ENCODE measurements around the gene EXOSC9. TPM values are rescaled to one million over a fixed set of nuclear protein-coding genes. Genes with fewer than 3 reads are reported as not detected.

EXOSC9 gene
- total RNA-seq, 1 experiment from 2014 or later, result 29.9 TPM

DNA sequence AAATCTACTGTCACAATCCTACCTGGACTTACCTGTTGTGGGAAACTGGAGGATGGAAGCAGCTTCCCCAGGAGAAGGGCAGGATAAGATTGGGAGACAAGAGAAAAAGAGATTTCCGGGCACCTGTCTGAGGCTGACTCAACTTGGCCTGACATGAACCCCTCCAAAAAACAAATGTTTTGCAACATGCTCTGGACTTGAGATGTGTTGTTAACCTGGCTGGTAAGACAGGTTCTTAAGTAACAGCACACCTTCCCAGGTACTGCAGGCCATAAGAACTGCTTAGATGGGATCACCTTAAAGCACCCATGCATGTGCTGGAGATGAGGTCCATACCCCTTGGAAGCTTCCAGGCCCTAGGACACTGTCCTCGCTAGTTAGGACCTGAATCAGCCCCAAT is 31.8 kb upstream of the EXOSC9 start:
- H3K36me3 ChIP-seq (ENCODE audit: low read depth), result no peaks in the 10 kb centered on the region
- no peaks in the 10 kb centered on the region for H3K27me3 ChIP-seq (ENCODE audit: insufficient read depth, low read depth)
- no peaks in the 10 kb centered on the region for H3F3A ChIP-seq (ENCODE audit: insufficient read depth, low read depth)
- no TSS peak for BruUV-seq (replicated peaks)
- ChIA-PET POLR2A (ENCODE audit: unreplicated experiment) (no interaction called here), CTCF (no interaction called here)
- peaks cover 22% of the 10 kb centered on the region for H3K4me1 ChIP-seq (replicated peaks; ENCODE audit: insufficient read depth)
- no peaks in the 10 kb centered on the region for H4K20me1 ChIP-seq (ENCODE audit: insufficient read depth)
- no peak overlapping the region for H3K27ac ChIP-seq
- H3K4me3 ChIP-seq, result no peak overlapping the region
- H2AFZ ChIP-seq, result no peak overlapping the region
- intact Hi-C loops (cut with micrococcal nuclease; ENCODE audit: unreplicated experiment), result no loop called here
- DNase-seq, result peak in 1 of 2 experiments; percentile 57
- peak overlapping the region; percentile 21; the same call in 1 of the 2 replicates for H3K4me2 ChIP-seq
- H3K79me2 ChIP-seq (ENCODE audit: low read depth), result no peaks in the 10 kb centered on the region
- no peaks in the 10 kb centered on the region for H3K9me2 ChIP-seq (ENCODE audit: insufficient read depth)
- no peak for TF ChIP-seq EZH2 (IDR thresholded peaks at IDR 0.05; ENCODE audit: low read depth)
- TF ChIP-seq, protein P1, sequence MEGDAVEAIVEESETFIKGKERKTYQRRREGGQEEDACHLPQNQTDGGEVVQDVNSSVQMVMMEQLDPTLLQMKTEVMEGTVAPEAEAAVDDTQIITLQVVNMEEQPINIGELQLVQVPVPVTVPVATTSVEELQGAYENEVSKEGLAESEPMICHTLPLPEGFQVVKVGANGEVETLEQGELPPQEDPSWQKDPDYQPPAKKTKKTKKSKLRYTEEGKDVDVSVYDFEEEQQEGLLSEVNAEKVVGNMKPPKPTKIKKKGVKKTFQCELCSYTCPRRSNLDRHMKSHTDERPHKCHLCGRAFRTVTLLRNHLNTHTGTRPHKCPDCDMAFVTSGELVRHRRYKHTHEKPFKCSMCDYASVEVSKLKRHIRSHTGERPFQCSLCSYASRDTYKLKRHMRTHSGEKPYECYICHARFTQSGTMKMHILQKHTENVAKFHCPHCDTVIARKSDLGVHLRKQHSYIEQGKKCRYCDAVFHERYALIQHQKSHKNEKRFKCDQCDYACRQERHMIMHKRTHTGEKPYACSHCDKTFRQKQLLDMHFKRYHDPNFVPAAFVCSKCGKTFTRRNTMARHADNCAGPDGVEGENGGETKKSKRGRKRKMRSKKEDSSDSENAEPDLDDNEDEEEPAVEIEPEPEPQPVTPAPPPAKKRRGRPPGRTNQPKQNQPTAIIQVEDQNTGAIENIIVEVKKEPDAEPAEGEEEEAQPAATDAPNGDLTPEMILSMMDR (conservative IDR thresholded peaks at IDR 0.05), result no peak
- H3K9me3 ChIP-seq (ENCODE audit: insufficient read depth, low read depth), result no peaks in the 10 kb centered on the region

DNA sequence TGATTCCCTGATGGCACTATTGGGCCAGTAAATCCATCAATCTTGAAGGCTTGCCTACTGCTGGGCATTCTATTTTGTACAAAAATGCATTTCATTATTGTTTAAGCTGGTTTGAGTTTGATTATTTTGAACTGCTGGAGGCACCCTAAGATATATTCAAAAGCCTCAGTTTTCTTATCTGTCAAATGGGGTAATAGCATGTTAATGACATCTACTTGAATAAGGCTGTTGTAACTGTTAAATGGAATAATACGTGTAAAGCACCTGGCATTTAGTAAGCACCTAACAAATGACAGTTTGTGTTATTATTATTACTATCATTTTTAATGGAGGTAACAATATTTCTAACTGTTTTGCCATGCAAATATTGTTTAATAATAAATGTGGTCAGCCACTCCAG is 29.3 kb upstream of the EXOSC9 start:
- no peak for DNase-seq
- no peaks in the 10 kb centered on the region for H3F3A ChIP-seq (ENCODE audit: insufficient read depth, low read depth)
- POLR2A ChIA-PET (ENCODE audit: unreplicated experiment), result no interaction called here
- H2AFZ ChIP-seq, result no peak overlapping the region
- no peaks in the 10 kb centered on the region for H3K27me3 ChIP-seq (ENCODE audit: insufficient read depth, low read depth)
- no peak overlapping the region for H3K4me2 ChIP-seq
- H3K36me3 ChIP-seq (ENCODE audit: low read depth), result no peaks in the 10 kb centered on the region
- CTCF ChIA-PET, result no interaction called here
- no peaks in the 10 kb centered on the region for H4K20me1 ChIP-seq (ENCODE audit: insufficient read depth)
- peaks cover 25% of the 10 kb centered on the region for H3K4me1 ChIP-seq (replicated peaks; ENCODE audit: insufficient read depth)
- intact Hi-C loops (cut with micrococcal nuclease; ENCODE audit: unreplicated experiment), result no loop called here
- H3K9me3 ChIP-seq (ENCODE audit: insufficient read depth, low read depth), result no peaks in the 10 kb centered on the region
- no peaks in the 10 kb centered on the region for H3K79me2 ChIP-seq (ENCODE audit: low read depth)
- TF ChIP-seq, protein P1 (conservative IDR thresholded peaks at IDR 0.05), result no peak
- no peak for TF ChIP-seq EZH2 (IDR thresholded peaks at IDR 0.05; ENCODE audit: low read depth)
- H3K9me2 ChIP-seq (ENCODE audit: insufficient read depth), result no peaks in the 10 kb centered on the region
- H3K27ac ChIP-seq, result no peak overlapping the region
- no TSS peak for BruUV-seq (replicated peaks)
- H3K4me3 ChIP-seq, result no peak overlapping the region

DNA sequence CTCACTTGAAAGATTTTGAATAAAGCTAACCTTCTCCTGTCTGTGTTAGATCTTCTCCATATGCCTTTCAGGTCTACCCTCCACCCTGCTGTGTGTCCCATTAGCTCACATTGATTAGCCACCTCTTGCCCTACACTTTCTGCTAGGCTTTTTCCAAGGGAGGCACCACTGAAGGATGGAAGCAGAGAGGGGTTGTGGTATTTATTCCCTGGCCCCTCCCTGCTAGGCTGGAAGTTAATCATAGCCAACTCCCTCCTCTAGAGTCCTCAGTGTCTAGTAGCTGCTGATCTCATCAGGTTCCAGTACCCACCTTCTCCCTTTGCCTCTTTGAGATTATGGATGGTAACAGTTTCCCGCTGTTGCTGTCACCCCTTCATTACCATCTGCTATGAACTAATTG is 27.2 kb upstream of the EXOSC9 start:
- DNase-seq, result no peak
- BruUV-seq (replicated peaks), result no TSS peak
- Histone ChIP-seq H3K27ac (no peak overlapping the region), H4K20me1 (ENCODE audit: insufficient read depth) (no peaks in the 10 kb centered on the region), H3K4me1 (replicated peaks; ENCODE audit: insufficient read depth) (peaks cover 23% of the 10 kb centered on the region), H2AFZ (no peak overlapping the region), H3K4me2 (no peak overlapping the region), H3F3A (ENCODE audit: insufficient read depth, low read depth) (no peaks in the 10 kb centered on the region), H3K9me3 (ENCODE audit: insufficient read depth, low read depth) (no peaks in the 10 kb centered on the region), H3K27me3 (ENCODE audit: insufficient read depth, low read depth) (no peaks in the 10 kb centered on the region), H3K4me3 (no peak overlapping the region), H3K9me2 (ENCODE audit: insufficient read depth) (no peaks in the 10 kb centered on the region), H3K79me2 (ENCODE audit: low read depth) (no peaks in the 10 kb centered on the region), H3K36me3 (ENCODE audit: low read depth) (no peaks in the 10 kb centered on the region)
- POLR2A ChIA-PET (ENCODE audit: unreplicated experiment), result no interaction called here
- CTCF ChIA-PET, result no interaction called here
- intact Hi-C loops (cut with micrococcal nuclease; ENCODE audit: unreplicated experiment), result no loop called here
- no peak for TF ChIP-seq EZH2 (IDR thresholded peaks at IDR 0.05; ENCODE audit: low read depth)
- TF ChIP-seq, protein P1 (conservative IDR thresholded peaks at IDR 0.05), result no peak
